ENCODE data around the gene KIF5B. TPM values are rescaled to one million over a fixed set of nuclear protein-coding genes. Genes with fewer than 3 reads are reported as not detected.

The KIF5B gene
- total and polyA plus RNA-seq, 2 of the 4 experiments (the other 2 are of a cell fraction), result 33.5 to 68.5 TPM

- no peak for TF ChIP-seq SMC3 (IDR thresholded peaks at IDR 0.05; ENCODE audit: low read depth, low read length)
- dilution Hi-C loops (cut with HindIII; ENCODE audit: low sequenced_read_pairs, unreplicated experiment) (no loop called here), in situ Hi-C loops (cut with MboI; ENCODE audit: low sequenced_read_pairs) (no loop called here), intact Hi-C loops (cut with micrococcal nuclease) (loop anchor here (10.0 kb wide), 1 partner anchor 1278 kb away; no protein-coding TSS in a partner anchor)
- Histone ChIP-seq H3K9ac (ENCODE audit: low read depth, low read length) (no peak overlapping the region), H3K79me1 (ENCODE audit: low read depth in 1 of 2, low read length in 2 of 2) (peaks cover 0 to 11% of the 10 kb centered on the region in 2 experiments; a peak in 1 of 4 replicates), H2AFZ (replicated peaks; ENCODE audit: low read length, poor library complexity) (no peak overlapping the region), H2AK5ac (ENCODE audit: low read depth, low read length) (no peak overlapping the region), H3K18ac (ENCODE audit: low read depth, low read length) (no peak overlapping the region), H3K4ac (ENCODE audit: low read depth, low read length) (no peak overlapping the region), H3K27me3 (ENCODE audit: control insufficient read depth, insufficient read depth, low read length) (no peaks in the 10 kb centered on the region), H3K14ac (replicated peaks; ENCODE audit: low read depth, low read length) (no peak overlapping the region), H2BK15ac (ENCODE audit: low read depth, low read length) (no peak overlapping the region), H3K36me3 (ENCODE audit: control insufficient read depth, insufficient read depth, low read length) (peaks cover 8% of the 10 kb centered on the region), H2BK5ac (ENCODE audit: low read depth, low read length, poor library complexity, severe bottlenecking) (no peak overlapping the region), H4K8ac (ENCODE audit: low read depth in 2 of 2, low read length in 2 of 2) (no peak overlapping the region), H3K4me2 (ENCODE audit: low read depth, low read length) (no peak overlapping the region), H3K4me3 (ENCODE audit: insufficient read depth, low read depth, low read length) (no peak overlapping the region), H3K4me1 (ENCODE audit: control insufficient read depth, insufficient read depth, low read length) (peaks cover 3% of the 10 kb centered on the region; the same call in 1 of the 2 replicates), H3K9me1 (ENCODE audit: insufficient read depth, low read length) (peaks cover 10% of the 10 kb centered on the region), H4K5ac (ENCODE audit: low read depth, low read length) (no peak overlapping the region), H3K23ac (ENCODE audit: low read depth, low read length) (no peak overlapping the region), H4K91ac (ENCODE audit: insufficient read depth, low read depth, low read length) (no peak overlapping the region), H2BK20ac (ENCODE audit: low read depth, low read length) (no peak overlapping the region), H4K20me1 (ENCODE audit: insufficient read depth, low read length) (peaks cover 4% of the 10 kb centered on the region; the same call in 1 of the 2 replicates), H3K27ac (ENCODE audit: insufficient read depth, low read length) (no peak overlapping the region), H2BK120ac (ENCODE audit: low read depth, low read length) (no peak overlapping the region), H3K9me3 (ENCODE audit: control insufficient read depth, insufficient read depth, low read length) (no peaks in the 10 kb centered on the region), H2AK9ac (replicated peaks; ENCODE audit: low read depth, low read length, poor library complexity) (no peak overlapping the region), H3K56ac (ENCODE audit: extremely low read depth, insufficient read depth, low read length) (no peak overlapping the region)
- ATAC-seq (ENCODE audit: low read depth) (no peak), DNase-seq (no peak)
- ChIA-PET CTCF (no interaction called here), POLR2A (ENCODE audit: unreplicated experiment) (no interaction called here)
- WGBS, 2 experiments (ENCODE audit: extremely low coverage in 2 of 2, insufficient read length in 1 of 2), result no CpG with 5 or more reads among the region's 1 CpG
- BruUV-seq (replicated peaks), result no TSS peak
These were observed 53.7 kb downstream of the KIF5B start for GRCh38 chr10:32002531-32002930.
